Calu3 (cell line): ENCODE measurements around the gene EVA1C. TPM values are rescaled to one million over a fixed set of nuclear protein-coding genes. Genes with fewer than 3 reads are reported as not detected.
"Not testable (repeated sequence)": the region's sequence is repeated elsewhere in the genome, so short reads cannot be mapped to it uniquely, and the experiment has no call there.

Source experiments
- BruUV-seq: library from RNA; stranded (reverse); fragments of 400-500 nt; replicated peaks from 2 replicates; lab custom pipeline; 2021; lab: Mats Ljungman, UMichigan
- CTCF ChIA-PET: fragments of 300-600 bp; sonication (Branson Sonifier 250); formaldehyde crosslinking; loops from one replicate; lab custom pipeline; 2022; ENCODE audit warnings: antibody characterized with exemption; lab: Charles Lee
- DNase-seq: peaks from one replicate; pipeline ENCODE4 v3.0.0; 2022
- H3K27ac Mint-ChIP-seq: one replicate; pipeline ENCODE4 v1.8.0; 2022; ENCODE audit warnings: mixed read lengths; ENCODE audit not compliant: unreplicated experiment
- H3K27me3 Mint-ChIP-seq: one replicate; pipeline ENCODE4 v1.8.0; 2022; ENCODE audit warnings: mixed read lengths; ENCODE audit not compliant: unreplicated experiment
- H3K36me3 Mint-ChIP-seq: one replicate; pipeline ENCODE4 v1.8.0; 2022; ENCODE audit warnings: mild to moderate bottlenecking, moderate library complexity, mixed read lengths; ENCODE audit not compliant: insufficient read depth, unreplicated experiment
- H3K4me1 Mint-ChIP-seq: one replicate; pipeline ENCODE4 v1.8.0; 2022; ENCODE audit warnings: mild to moderate bottlenecking, low read depth, mixed read lengths; ENCODE audit not compliant: unreplicated experiment
- H3K4me3 Mint-ChIP-seq: one replicate; pipeline ENCODE4 v1.8.0; 2022; ENCODE audit warnings: mild to moderate bottlenecking, low read depth, moderate library complexity, mixed read lengths; ENCODE audit not compliant: unreplicated experiment
- H3K9me3 Mint-ChIP-seq: one replicate; pipeline ENCODE4 v1.8.0; 2022; ENCODE audit warnings: low read depth, mixed read lengths; ENCODE audit not compliant: unreplicated experiment
- CTCF ChIP-seq: fragments of 200-600 bp; IDR thresholded peaks from one replicate; pipeline ENCODE4 v1.8.0; 2022; ENCODE audit warnings: antibody characterized with exemption; ENCODE audit not compliant: unreplicated experiment
- intact Hi-C: fragments of 100-400 bp; cut with micrococcal nuclease; formaldehyde crosslinking; loops from one replicate; pipeline ENCODE4 v1.10.0; 2022; ENCODE audit not compliant: unreplicated experiment
- total RNA-seq: library from RNA; stranded (reverse); gene quantifications from 2 replicates; pipeline ENCODE4 v1.2.3, GENCODE V29; 2022

The EVA1C gene
- total RNA-seq, 1 experiment from 2014 or later: 1.4 TPM

DNA sequence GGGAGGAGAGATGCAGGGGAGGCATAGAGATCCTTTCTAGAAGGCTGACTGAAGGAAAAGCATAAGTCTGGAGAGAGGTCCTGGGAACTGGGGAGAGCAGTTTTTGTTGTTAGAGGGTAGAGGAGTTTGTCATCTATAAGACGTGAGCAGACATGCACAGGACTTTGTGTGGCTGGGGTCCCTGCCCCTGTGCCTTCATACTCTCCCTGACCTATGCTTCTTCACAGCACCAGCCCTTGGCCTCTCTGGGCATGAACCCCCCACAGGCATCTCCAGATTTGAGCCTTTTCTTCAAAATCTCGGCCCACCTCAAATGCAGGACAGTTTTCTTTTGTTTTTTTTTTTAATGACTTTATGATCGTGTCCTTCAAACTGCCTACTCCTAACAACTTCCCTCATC is 79.9 kb downstream of the EVA1C start:
- H3K4me3 Mint-ChIP-seq: no peak overlapping the region
- no peaks in the 10 kb centered on the region for H3K36me3 Mint-ChIP-seq
- no peaks in the 10 kb centered on the region for H3K4me1 Mint-ChIP-seq
- BruUV-seq: no TSS peak
- TF ChIP-seq CTCF: no peak
- intact Hi-C loops: no loop called here
- no peak for DNase-seq
- H3K9me3 Mint-ChIP-seq: no peaks in the 10 kb centered on the region
- H3K27ac Mint-ChIP-seq: no peak overlapping the region
- CTCF ChIA-PET: no interaction called here
- no peaks in the 10 kb centered on the region for H3K27me3 Mint-ChIP-seq

- no peak for TF ChIP-seq CTCF
- DNase-seq: no peak
- Mint-ChIP-seq H3K27ac (no peak overlapping the region), H3K27me3 (no peaks in the 10 kb centered on the region), H3K9me3 (no peaks in the 10 kb centered on the region), H3K4me1 (no peaks in the 10 kb centered on the region), H3K4me3 (no peak overlapping the region), H3K36me3 (no peaks in the 10 kb centered on the region)
- no TSS peak for BruUV-seq
- intact Hi-C loops: no loop called here
- CTCF ChIA-PET: no interaction called here
Measured at GRCh38 chr21:32494934-32495709, 82.6 kb downstream of the EVA1C start.

DNA sequence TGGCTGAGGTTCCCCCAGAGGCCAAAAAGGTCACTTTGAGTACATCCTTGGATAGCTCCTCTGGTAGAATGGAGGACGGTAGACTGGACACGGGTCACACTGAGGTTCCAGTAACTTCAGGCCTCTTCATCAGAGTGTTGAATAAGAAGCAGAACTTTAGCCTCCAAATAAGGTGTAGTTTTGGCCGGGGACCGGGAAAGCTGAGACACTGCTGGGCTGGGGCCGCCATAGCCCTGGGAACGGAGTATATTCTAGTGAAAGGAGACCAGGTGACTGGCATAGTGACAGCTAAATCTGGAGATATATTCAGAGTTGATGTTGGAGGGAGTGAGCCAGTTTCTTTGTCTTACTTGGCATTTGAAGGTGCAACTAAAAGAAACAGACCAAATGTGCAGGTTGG is 84.1 kb downstream of the EVA1C start:
- Mint-ChIP-seq H3K9me3 (no peaks in the 10 kb centered on the region), H3K27me3 (no peaks in the 10 kb centered on the region), H3K4me3 (no peak overlapping the region), H3K4me1 (no peaks in the 10 kb centered on the region), H3K27ac (no peak overlapping the region), H3K36me3 (no peaks in the 10 kb centered on the region)
- no peak for DNase-seq
- CTCF ChIA-PET: no interaction called here
- no peak for TF ChIP-seq CTCF
- intact Hi-C loops: no loop called here
- BruUV-seq: no TSS peak

DNA sequence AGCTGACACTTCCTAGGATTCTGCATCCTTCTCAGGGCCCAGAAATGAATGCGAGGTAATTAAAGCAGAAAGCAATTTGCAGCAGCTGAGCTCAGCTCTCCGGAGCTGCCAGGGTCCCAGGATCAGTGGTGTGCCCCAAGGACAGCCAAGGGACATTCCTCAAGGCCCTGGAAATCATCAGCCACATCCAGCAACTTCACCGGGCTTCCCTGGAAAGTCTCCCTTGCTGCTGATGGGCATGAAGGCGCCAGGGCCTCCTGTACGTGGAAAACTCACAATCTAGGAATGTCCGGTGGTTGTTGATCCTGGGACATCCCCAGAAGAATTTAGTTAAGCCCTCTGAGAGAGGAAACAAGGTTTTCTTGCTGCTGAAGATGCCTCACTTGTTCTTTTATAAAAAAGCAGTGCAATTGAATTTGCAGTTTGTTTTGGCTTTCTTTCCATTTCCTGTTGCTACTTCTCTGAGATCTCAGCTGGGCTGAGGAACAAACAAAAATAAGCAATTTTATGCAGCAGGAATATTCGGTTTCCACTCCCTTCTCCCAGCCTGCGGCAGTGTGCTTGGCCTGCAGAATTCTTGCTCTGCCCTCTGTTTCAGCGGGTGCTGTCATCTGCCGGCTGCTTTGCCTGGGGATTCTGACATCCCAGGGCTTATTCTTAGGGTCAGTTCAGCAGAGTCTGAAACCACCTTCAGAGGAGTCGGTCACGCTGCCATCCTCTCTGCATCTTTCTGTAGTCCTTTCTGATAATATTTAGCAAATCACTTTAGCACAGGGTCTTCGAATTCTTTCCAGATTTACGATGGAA is 86.9 kb downstream of the EVA1C start:
- intact Hi-C loops: no loop called here
- DNase-seq: no peak
- Mint-ChIP-seq H3K4me3 (no peak overlapping the region), H3K36me3 (no peaks in the 10 kb centered on the region), H3K27ac (no peak overlapping the region), H3K4me1 (no peaks in the 10 kb centered on the region), H3K27me3 (no peaks in the 10 kb centered on the region), H3K9me3 (no peaks in the 10 kb centered on the region)
- CTCF ChIA-PET: no interaction called here
- BruUV-seq: no TSS peak
- no peak for TF ChIP-seq CTCF

DNA sequence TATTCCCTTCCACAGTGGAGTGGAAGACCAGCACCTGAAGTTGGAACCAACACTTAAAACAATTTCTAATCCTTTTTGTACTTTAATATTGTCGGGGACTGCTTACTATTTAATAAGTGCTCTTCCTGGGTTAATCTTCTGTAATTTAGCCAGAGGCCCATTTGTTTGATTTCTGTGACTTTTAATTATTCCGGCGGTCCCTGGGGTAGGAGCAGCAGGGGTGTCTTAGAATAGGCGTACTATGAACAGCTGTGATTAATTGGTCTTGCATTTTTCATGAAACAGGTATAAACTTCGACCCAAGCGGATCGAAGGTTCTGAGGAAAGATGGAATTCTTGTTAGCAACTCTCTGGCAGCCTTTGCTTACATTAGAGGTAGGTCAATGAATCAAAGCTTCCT is 91.1 kb downstream of the EVA1C start:
- H3K4me3 Mint-ChIP-seq, H3K9me3 Mint-ChIP-seq, intact Hi-C loops, H3K27ac Mint-ChIP-seq, H3K27me3 Mint-ChIP-seq, DNase-seq, BruUV-seq, CTCF ChIA-PET, H3K36me3 Mint-ChIP-seq, H3K4me1 Mint-ChIP-seq: not testable (repeated sequence)

- H3K27ac Mint-ChIP-seq, BruUV-seq, H3K27me3 Mint-ChIP-seq, H3K9me3 Mint-ChIP-seq, intact Hi-C loops, H3K4me1 Mint-ChIP-seq, H3K4me3 Mint-ChIP-seq, H3K36me3 Mint-ChIP-seq, DNase-seq, CTCF ChIA-PET: not testable (repeated sequence)
Measured at GRCh38 chr21:32505767-32506166, 93.3 kb downstream of the EVA1C start.
